ENCODE measurements around the gene MBTD1. TPM values are rescaled to one million over a fixed set of nuclear protein-coding genes. Genes with fewer than 3 reads are reported as not detected.

MBTD1 gene
- total and polyA plus RNA-seq, 9 of the 15 experiments (the other 6 are each of a cell fraction or from before 2014, with no cell fraction given), result 2.1 to 26.3 (median 13.3) TPM

GRCh38 chr17:51153210-51154072 is 106.4 kb downstream of the MBTD1 start, which contains the start of gene NME1 (continued):
- TF ChIP-seq TSC22D4 (tag; IDR thresholded peaks at IDR 0.05), result no peak
- TF ChIP-seq NFATC3 (IDR thresholded peaks at IDR 0.05), result peak; percentile 80
- TF ChIP-seq NCOA6 (IDR thresholded peaks at IDR 0.05), result no peak
- TF ChIP-seq MTA3 (IDR thresholded peaks at IDR 0.05; ENCODE audit: borderline replicate concordance), result peak; percentile 91
- TF ChIP-seq MITF (IDR thresholded peaks at IDR 0.05), result peak; percentile 88
- peak; percentile 82 for TF ChIP-seq SIN3B (IDR thresholded peaks at IDR 0.05; ENCODE audit: low read depth)
- TF ChIP-seq CC2D1A (IDR thresholded peaks at IDR 0.05), result peak; percentile 85
- peak; percentile 65; the same call in 1 of the 2 replicates for TF ChIP-seq POLR2H (tag; IDR thresholded peaks at IDR 0.05; ENCODE audit: low read depth)
- no peak for TF ChIP-seq HNRNPH1 (optimal IDR thresholded peaks at IDR 0.05; ENCODE audit: low read depth, low read length)
- TF ChIP-seq ATF7 (IDR thresholded peaks at IDR 0.05), result peak; percentile 87
- TF ChIP-seq HDAC8 (tag; IDR thresholded peaks at IDR 0.05), result peak; percentile 32; the same call in 1 of the 2 replicates
- TF ChIP-seq HMBOX1 (IDR thresholded peaks at IDR 0.05), result peak; percentile 59; the same call in 1 of the 2 replicates
- TF ChIP-seq MEF2A (IDR thresholded peaks at IDR 0.05; ENCODE audit: control insufficient read depth, low read depth, low read length), result peak; percentile 70
- TF ChIP-seq EP400 (IDR thresholded peaks at IDR 0.05), result peak; percentile 100
- peak; percentile 83 for TF ChIP-seq ELF1 (tag; IDR thresholded peaks at IDR 0.05)
- TF ChIP-seq FOXO4 (CRISPR knock-in tag; IDR thresholded peaks at IDR 0.05), result no peak
- peak; percentile 89 for TF ChIP-seq CBFB (CRISPR knock-in tag; IDR thresholded peaks at IDR 0.05)
- peak; percentile 97 for TF ChIP-seq ZNF384 (IDR thresholded peaks at IDR 0.05; ENCODE audit: low read depth, low read length)
- peak; percentile 65; the same call in 1 of the 2 replicates for TF ChIP-seq NCOR1 (IDR thresholded peaks at IDR 0.05)
- TF ChIP-seq MYC (IDR thresholded peaks at IDR 0.05; ENCODE audit: low read depth, low read length), result peak; percentile 100
- peak; percentile 100 for TF ChIP-seq MYC (CRISPR knock-in tag; IDR thresholded peaks at IDR 0.05; ENCODE audit: borderline replicate concordance, low read depth)
- peak; percentile 87 to 88 for TF ChIP-seq MLLT1 (IDR thresholded peaks at IDR 0.05)
- no peak; the same call in 1 of the 2 replicates for TF ChIP-seq ZNF175 (CRISPR knock-in tag; IDR thresholded peaks at IDR 0.05; ENCODE audit: low read depth)
- peak; percentile 94 for TF ChIP-seq JUND (IDR thresholded peaks at IDR 0.05; ENCODE audit: borderline replicate concordance, low read depth, low read length)
- TF ChIP-seq JUND (tag; IDR thresholded peaks at IDR 0.05; ENCODE audit: borderline replicate concordance, low read depth, low read length), result peak; percentile 86
